ENCODE data around the gene CST5.

DNA sequence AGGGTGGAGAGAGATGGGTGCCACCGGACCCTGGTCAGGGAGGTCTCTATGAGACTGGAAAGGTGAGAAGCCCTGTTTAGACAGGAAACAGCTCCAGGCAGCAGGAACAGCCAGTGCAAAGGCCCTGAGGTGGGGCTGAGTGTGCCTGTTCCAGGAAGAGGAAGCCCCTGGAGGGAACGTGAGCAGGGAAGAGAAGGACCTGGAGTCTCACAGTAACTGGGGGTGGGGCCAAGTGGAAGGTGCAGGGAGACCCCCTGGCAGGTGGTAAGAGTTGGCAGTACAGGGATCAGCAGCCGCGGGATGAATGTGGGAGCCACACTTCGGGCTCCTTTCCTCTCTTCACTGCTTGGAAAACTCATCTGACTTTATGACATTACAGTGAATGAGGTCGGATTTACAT is 43.8 kb upstream of the CST5 start:
- TF ChIP-seq, protein P1, sequence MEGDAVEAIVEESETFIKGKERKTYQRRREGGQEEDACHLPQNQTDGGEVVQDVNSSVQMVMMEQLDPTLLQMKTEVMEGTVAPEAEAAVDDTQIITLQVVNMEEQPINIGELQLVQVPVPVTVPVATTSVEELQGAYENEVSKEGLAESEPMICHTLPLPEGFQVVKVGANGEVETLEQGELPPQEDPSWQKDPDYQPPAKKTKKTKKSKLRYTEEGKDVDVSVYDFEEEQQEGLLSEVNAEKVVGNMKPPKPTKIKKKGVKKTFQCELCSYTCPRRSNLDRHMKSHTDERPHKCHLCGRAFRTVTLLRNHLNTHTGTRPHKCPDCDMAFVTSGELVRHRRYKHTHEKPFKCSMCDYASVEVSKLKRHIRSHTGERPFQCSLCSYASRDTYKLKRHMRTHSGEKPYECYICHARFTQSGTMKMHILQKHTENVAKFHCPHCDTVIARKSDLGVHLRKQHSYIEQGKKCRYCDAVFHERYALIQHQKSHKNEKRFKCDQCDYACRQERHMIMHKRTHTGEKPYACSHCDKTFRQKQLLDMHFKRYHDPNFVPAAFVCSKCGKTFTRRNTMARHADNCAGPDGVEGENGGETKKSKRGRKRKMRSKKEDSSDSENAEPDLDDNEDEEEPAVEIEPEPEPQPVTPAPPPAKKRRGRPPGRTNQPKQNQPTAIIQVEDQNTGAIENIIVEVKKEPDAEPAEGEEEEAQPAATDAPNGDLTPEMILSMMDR (IDR thresholded peaks at IDR 0.05 in 8 of 11, conservative IDR thresholded peaks at IDR 0.05 in 3 of 11): no peak
- TF ChIP-seq POLR2A (IDR thresholded peaks at IDR 0.05): no peak
